ENCODE data around the gene DAGLA. TPM values are rescaled to one million over a fixed set of nuclear protein-coding genes. Genes with fewer than 3 reads are reported as not detected.
A peak's percentile ranks its signal among the peaks of the same experiment; 100 is the strongest.

DAGLA gene, protein sequence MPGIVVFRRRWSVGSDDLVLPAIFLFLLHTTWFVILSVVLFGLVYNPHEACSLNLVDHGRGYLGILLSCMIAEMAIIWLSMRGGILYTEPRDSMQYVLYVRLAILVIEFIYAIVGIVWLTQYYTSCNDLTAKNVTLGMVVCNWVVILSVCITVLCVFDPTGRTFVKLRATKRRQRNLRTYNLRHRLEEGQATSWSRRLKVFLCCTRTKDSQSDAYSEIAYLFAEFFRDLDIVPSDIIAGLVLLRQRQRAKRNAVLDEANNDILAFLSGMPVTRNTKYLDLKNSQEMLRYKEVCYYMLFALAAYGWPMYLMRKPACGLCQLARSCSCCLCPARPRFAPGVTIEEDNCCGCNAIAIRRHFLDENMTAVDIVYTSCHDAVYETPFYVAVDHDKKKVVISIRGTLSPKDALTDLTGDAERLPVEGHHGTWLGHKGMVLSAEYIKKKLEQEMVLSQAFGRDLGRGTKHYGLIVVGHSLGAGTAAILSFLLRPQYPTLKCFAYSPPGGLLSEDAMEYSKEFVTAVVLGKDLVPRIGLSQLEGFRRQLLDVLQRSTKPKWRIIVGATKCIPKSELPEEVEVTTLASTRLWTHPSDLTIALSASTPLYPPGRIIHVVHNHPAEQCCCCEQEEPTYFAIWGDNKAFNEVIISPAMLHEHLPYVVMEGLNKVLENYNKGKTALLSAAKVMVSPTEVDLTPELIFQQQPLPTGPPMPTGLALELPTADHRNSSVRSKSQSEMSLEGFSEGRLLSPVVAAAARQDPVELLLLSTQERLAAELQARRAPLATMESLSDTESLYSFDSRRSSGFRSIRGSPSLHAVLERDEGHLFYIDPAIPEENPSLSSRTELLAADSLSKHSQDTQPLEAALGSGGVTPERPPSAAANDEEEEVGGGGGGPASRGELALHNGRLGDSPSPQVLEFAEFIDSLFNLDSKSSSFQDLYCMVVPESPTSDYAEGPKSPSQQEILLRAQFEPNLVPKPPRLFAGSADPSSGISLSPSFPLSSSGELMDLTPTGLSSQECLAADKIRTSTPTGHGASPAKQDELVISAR
- total RNA-seq = 8.7 and 9.3 TPM in 2 replicates
- long read RNA-seq, partial matches to known transcripts = 0 of 2 reads
- long read RNA-seq, other reads (novel, unspliced or antisense) = 2 of 2 reads

DNA sequence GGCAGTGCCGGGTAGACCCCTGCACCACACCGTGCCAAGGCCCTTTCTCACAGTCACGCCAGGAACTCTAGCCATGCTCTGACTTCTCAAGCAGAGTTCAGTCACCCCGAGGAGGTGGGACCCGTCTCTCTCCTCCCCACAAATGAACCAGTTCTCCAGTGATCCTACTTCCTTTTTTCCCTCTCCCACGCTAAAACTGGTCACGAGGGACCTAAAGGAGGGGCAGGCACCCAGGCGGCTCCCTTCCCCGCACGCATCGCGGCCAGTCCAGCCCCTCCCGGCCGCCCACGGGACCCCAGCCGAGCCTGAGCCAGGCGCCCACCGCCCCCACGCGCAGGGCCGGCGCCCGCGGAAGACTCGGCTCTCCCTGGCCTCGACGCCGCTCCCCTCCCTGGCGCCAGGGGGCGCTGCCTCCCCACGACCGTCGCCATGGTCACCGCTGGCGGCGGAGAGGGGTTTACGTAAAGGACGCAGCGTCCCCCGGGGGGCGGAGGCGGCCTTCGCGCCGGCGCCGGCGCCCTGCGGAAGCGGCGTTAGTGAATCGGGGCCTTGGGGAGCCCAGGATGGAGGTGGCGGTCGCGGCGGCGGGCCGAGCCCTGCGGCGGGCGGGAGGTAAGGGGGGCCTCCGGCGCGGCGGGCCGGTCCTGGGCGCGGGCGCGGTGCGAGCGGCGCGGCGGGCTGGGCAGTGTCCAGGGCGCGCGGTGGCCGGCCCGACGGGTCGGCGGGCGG, at the start of gene DAGLA:
Gene DAGLA, plus strand, starts transcription at position 499 of the 729 bp plus-strand sequence. CDS start 39,765 bp downstream, outside the sequence.
- TF ChIP-seq, protein P1, sequence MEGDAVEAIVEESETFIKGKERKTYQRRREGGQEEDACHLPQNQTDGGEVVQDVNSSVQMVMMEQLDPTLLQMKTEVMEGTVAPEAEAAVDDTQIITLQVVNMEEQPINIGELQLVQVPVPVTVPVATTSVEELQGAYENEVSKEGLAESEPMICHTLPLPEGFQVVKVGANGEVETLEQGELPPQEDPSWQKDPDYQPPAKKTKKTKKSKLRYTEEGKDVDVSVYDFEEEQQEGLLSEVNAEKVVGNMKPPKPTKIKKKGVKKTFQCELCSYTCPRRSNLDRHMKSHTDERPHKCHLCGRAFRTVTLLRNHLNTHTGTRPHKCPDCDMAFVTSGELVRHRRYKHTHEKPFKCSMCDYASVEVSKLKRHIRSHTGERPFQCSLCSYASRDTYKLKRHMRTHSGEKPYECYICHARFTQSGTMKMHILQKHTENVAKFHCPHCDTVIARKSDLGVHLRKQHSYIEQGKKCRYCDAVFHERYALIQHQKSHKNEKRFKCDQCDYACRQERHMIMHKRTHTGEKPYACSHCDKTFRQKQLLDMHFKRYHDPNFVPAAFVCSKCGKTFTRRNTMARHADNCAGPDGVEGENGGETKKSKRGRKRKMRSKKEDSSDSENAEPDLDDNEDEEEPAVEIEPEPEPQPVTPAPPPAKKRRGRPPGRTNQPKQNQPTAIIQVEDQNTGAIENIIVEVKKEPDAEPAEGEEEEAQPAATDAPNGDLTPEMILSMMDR (IDR thresholded peaks at IDR 0.05; ENCODE audit: unreplicated experiment) = peak; percentile 97
- Mint-ChIP-seq H3K9me3 (ENCODE audit: low read depth) (no peaks in the 10 kb centered on the region), H3K27ac (peak within 1 kb of the TSS; percentile 66), H3K36me3 (ENCODE audit: insufficient read depth) (peaks cover 4% of the 10 kb centered on the region), H3K27me3 (no peaks in the 10 kb centered on the region), H3K4me3 (ENCODE audit: low read depth) (peak within 1 kb of the TSS; percentile 52), H3K4me1 (ENCODE audit: low read depth) (peaks cover 15% of the 10 kb centered on the region)
- peak; percentile 70 for DNase-seq (ENCODE audit: low spot score, unreplicated experiment)

DNA sequence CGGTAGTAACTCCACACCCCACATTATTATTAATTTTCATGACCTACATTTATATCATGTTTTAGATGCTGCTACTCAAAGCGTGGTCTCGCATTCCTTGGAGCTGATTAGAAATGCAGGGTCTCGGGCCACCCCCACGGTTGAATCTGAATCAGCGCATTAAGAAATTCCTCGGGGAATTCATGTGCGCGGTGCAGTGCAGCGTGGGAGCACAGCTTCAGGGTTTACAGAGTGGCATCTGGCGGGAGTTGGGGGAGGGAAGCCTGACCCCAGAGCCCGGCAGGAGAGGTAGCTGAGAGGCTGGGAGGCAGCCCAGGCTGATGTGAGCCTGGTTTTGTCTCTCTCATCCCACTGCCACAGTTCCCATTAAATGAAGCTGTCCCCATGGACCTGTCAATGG, 48.1 kb upstream of the DAGLA start:
- H3K27ac Mint-ChIP-seq = no peak overlapping the region
- no peaks in the 10 kb centered on the region for H3K9me3 Mint-ChIP-seq (ENCODE audit: low read depth)
- peaks cover 17% of the 10 kb centered on the region for H3K4me1 Mint-ChIP-seq (ENCODE audit: low read depth)
- H3K4me3 Mint-ChIP-seq (ENCODE audit: low read depth) = no peak overlapping the region
- H3K27me3 Mint-ChIP-seq = peaks cover 4% of the 10 kb centered on the region
- TF ChIP-seq, protein P1 (IDR thresholded peaks at IDR 0.05; ENCODE audit: unreplicated experiment) = no peak
- DNase-seq (ENCODE audit: low spot score, unreplicated experiment) = no peak
- no peaks in the 10 kb centered on the region for H3K36me3 Mint-ChIP-seq (ENCODE audit: insufficient read depth)

DNA sequence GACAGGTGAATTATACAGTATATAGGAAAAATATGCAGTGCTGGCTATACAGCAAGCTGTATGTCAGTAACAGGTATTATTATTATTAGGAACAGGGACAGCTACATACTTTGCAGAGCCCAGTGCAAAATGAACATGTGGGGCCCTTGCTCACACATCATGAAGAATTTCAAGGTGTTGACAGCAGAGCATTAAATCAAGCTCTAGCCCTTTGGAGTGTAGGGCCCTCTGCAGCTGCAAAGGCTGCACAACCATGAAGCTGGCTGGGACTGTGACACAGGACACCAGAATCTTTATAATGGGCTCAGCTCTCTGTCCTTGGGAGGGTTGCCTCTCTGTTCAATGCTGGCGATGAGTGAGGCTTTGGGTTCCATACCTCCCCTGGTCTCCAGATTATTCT, 44.9 kb upstream of the DAGLA start:
- Mint-ChIP-seq H3K36me3 (ENCODE audit: insufficient read depth) (no peaks in the 10 kb centered on the region), H3K9me3 (ENCODE audit: low read depth) (no peaks in the 10 kb centered on the region), H3K27me3 (peaks cover 1% of the 10 kb centered on the region), H3K27ac (no peak overlapping the region), H3K4me1 (ENCODE audit: low read depth) (no peaks in the 10 kb centered on the region), H3K4me3 (ENCODE audit: low read depth) (no peak overlapping the region)
- TF ChIP-seq, protein P1 (IDR thresholded peaks at IDR 0.05; ENCODE audit: unreplicated experiment) = no peak
- DNase-seq (ENCODE audit: low spot score, unreplicated experiment) = no peak

DNA sequence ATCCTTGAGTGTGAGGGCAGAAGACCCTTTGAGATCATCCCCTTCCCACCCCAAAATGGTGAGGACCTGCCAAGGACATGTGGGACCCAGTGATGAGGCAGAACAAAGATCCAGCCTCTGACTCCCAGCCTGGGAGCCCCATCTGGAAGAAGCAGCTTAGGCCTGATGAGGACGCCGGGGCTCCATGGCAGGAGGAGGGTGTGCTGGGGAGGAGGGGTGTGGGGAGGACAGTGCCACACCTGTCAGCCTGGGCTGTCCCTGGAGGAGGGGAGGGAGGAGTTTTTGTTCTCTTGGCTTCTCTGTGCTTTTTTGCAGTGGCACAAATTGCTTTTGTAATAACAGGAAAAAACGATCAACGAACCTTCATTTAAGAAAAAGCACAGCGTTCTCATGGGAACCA, 44.4 kb upstream of the DAGLA start:
- TF ChIP-seq, protein P1 (IDR thresholded peaks at IDR 0.05; ENCODE audit: unreplicated experiment) = no peak
- no peak overlapping the region for H3K4me3 Mint-ChIP-seq (ENCODE audit: low read depth)
- H3K36me3 Mint-ChIP-seq (ENCODE audit: insufficient read depth) = no peaks in the 10 kb centered on the region
- no peak overlapping the region for H3K27ac Mint-ChIP-seq
- H3K27me3 Mint-ChIP-seq = no peaks in the 10 kb centered on the region
- H3K4me1 Mint-ChIP-seq (ENCODE audit: low read depth) = no peaks in the 10 kb centered on the region
- H3K9me3 Mint-ChIP-seq (ENCODE audit: low read depth) = no peaks in the 10 kb centered on the region
- no peak for DNase-seq (ENCODE audit: low spot score, unreplicated experiment)
